GM12878 (cell line): ENCODE results near the gene FGF11. TPM values are rescaled to one million over a fixed set of nuclear protein-coding genes. Genes with fewer than 3 reads are reported as not detected.

Source experiments
- CREM ChIP-seq: IDR thresholded peaks from 2 replicates; pipeline ENCODE4 v1.6.1; 2014; ENCODE audit warnings: antibody characterized with exemption, low read depth
- E4F1 ChIP-seq: fragments of 450-650 bp; IDR thresholded peaks from 2 replicates; pipeline ENCODE4 v1.6.1; 2018; ENCODE audit warnings: borderline replicate concordance, mild to moderate bottlenecking; ENCODE audit not compliant: partially characterized antibody
- HSF1 ChIP-seq: fragments of 150-350 bp; IDR thresholded peaks from 2 replicates; pipeline ENCODE4 v1.6.1; 2014; ENCODE audit warnings: mild to moderate bottlenecking, low read depth, low read length
- KAT2A ChIP-seq: conservative IDR thresholded peaks from 2 replicates; pipeline ENCODE4 v1.6.1; 2011; ENCODE audit warnings: low read depth, low read length; ENCODE audit not compliant: control insufficient read depth
- NFXL1 ChIP-seq: fragments of 450-650 bp; IDR thresholded peaks from 2 replicates; pipeline ENCODE4 v1.6.1; 2017; ENCODE audit warnings: antibody characterized with exemption, mild to moderate bottlenecking, borderline replicate concordance
- NFYB ChIP-seq: IDR thresholded peaks from 2 replicates; pipeline ENCODE4 v1.6.1; 2011; ENCODE audit warnings: low read depth, mild to moderate bottlenecking, low read length, improper control_type of control experiment, moderate library complexity; ENCODE audit not compliant: insufficient read depth
- NR2F1 ChIP-seq: fragments of 450-650 bp; conservative IDR thresholded peaks from 2 replicates; pipeline ENCODE4 v1.6.1; 2017; ENCODE audit warnings: mild to moderate bottlenecking
- PAX5 ChIP-seq: IDR thresholded peaks from 2 replicates; pipeline ENCODE4 v1.6.1; 2011; ENCODE audit warnings: low read depth, low read length, borderline replicate concordance
- RBBP5 ChIP-seq: fragments of 200-600 bp; sonication (generic); conservative IDR thresholded peaks from 2 replicates; pipeline ENCODE4 v1.6.1; 2016
- RUNX3 ChIP-seq: IDR thresholded peaks from 2 replicates; pipeline ENCODE4 v1.6.1; 2012; ENCODE audit warnings: low read length, inconsistent platforms
- SMAD1 ChIP-seq: fragments of 450-650 bp; IDR thresholded peaks from 2 replicates; pipeline ENCODE4 v1.6.1; 2018; ENCODE audit warnings: mild to moderate bottlenecking, low read depth; ENCODE audit not compliant: partially characterized antibody
- SMC3 ChIP-seq: IDR thresholded peaks from 2 replicates; pipeline ENCODE4 v1.6.1; 2011; ENCODE audit warnings: low read length, improper control_type of control experiment, borderline replicate concordance
- SREBF1 ChIP-seq: IDR thresholded peaks from 2 replicates; pipeline ENCODE4 v1.6.1; 2012; ENCODE audit warnings: mild to moderate bottlenecking, low read length
- TCF12 ChIP-seq: IDR thresholded peaks from 2 replicates; pipeline ENCODE4 v1.6.1; 2011; ENCODE audit warnings: low read depth, mild to moderate bottlenecking, low read length
- TCF7 ChIP-seq: IDR thresholded peaks from 2 replicates; pipeline ENCODE4 v1.6.1; 2014; ENCODE audit warnings: antibody characterized with exemption, borderline replicate concordance
- USF2 ChIP-seq: IDR thresholded peaks from 2 replicates; pipeline ENCODE4 v1.6.1; 2011; ENCODE audit warnings: low read depth, low read length, improper control_type of control experiment, borderline replicate concordance
- ZNF207 ChIP-seq: fragments of 450-650 bp; IDR thresholded peaks from 2 replicates; pipeline ENCODE4 v1.6.1; 2014; ENCODE audit warnings: antibody characterized with exemption, mild to moderate bottlenecking, borderline replicate concordance
- polyA plus RNA-seq, 11 experiments: library from polyadenylated mRNA; depleted of rRNA in 4 of 11; unstranded in 6 of 11; stranded (reverse) in 5 of 11; fragments of >200 nt; fragmentation: Nextera tagmentation in 4 of 11; fragmentation: Illumina TruSeq in 1 of 11; extraction: Ambion mirVana in 4 of 11; extraction: Trizol in 1 of 11; gene quantifications; 1 replicate in 1 of 11; 2 replicates in 10 of 11; pipeline versions ENCODE4 v1.2.1 to v1.2.3, GENCODE V29; 2011 to 2016; ENCODE audit warnings: inconsistent platforms in 2 of 11, missing spikeins in 2 of 11, low read depth in 1 of 11
- total RNA-seq, 4 experiments: library from RNA; depleted of rRNA in 3 of 4; stranded (reverse); fragments of >200 nt in 3 of 4; fragmentation: Illumina TruSeq in 1 of 4; extraction: Trizol in 1 of 4; gene quantifications; 2 replicates each; pipeline versions ENCODE4 v1.2.1 to v1.2.3, GENCODE V29; 2013 to 2021
- TF ChIP-seq, protein P1 (sequence below): fragments of 450-650 bp; IDR thresholded peaks from 2 replicates; pipeline ENCODE4 v1.6.1; 2016; ENCODE audit warnings: mild to moderate bottlenecking
- TF ChIP-seq, protein P2 (sequence below): IDR thresholded peaks from 2 replicates; pipeline ENCODE4 v1.6.1; 2012; ENCODE audit warnings: low read depth, low read length, improper control_type of control experiment
- TF ChIP-seq, protein P3 (sequence below): fragments of 450-650 bp; conservative IDR thresholded peaks from 2 replicates; pipeline ENCODE4 v1.6.1; 2017; ENCODE audit warnings: mild to moderate bottlenecking, moderate library complexity

FGF11 gene
- total and polyA plus RNA-seq, 10 of the 15 experiments (the other 5 are each of a cell fraction or from before 2014, with no cell fraction given), result 0.69 to 21.1 (median 2.6) TPM

DNA sequence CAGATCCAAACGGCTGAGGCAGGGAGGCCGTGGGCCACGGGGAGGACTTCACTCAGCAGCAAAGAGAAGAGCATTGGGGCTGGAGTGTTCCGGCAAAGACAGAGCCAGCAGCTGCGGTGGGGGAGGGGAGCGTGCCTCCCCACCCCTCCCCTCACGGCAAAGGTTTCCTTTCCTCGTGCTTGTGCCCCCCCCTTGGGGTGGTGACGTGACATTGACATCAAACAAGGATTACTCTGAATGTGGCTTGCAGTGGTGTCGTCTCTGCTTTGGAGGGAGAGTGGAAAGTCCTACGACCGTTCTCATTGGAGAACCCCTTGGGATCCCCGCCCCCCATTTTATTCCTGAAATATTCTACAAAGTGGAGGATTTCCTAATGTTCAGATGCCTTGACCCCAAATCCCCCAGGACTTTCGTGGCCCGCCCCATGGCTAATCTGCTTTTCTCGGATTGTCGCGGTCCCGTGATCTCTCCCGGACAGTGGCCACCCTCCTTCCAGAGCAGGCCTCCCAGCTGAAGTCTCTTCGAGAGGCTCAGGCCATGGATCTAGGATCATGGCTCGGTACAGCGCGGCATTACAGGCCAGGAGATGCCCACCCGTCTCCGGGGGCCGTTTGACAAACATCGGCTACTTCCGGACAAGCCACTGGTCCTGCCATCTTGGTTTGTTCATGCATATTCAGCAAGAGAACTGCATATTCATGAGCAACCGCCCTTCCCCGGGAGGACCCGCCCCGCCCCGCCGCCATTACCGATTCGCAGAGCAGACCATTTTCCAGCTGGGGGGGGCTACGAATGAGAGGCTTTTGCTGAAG is 44.1 kb downstream of the FGF11 start (continued):
- TF ChIP-seq, protein P1, sequence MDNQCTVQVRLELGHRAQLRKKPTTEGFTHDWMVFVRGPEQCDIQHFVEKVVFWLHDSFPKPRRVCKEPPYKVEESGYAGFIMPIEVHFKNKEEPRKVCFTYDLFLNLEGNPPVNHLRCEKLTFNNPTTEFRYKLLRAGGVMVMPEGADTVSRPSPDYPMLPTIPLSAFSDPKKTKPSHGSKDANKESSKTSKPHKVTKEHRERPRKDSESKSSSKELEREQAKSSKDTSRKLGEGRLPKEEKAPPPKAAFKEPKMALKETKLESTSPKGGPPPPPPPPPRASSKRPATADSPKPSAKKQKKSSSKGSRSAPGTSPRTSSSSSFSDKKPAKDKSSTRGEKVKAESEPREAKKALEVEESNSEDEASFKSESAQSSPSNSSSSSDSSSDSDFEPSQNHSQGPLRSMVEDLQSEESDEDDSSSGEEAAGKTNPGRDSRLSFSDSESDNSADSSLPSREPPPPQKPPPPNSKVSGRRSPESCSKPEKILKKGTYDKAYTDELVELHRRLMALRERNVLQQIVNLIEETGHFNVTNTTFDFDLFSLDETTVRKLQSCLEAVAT, result peak; percentile 74
- TF ChIP-seq, protein P2, sequence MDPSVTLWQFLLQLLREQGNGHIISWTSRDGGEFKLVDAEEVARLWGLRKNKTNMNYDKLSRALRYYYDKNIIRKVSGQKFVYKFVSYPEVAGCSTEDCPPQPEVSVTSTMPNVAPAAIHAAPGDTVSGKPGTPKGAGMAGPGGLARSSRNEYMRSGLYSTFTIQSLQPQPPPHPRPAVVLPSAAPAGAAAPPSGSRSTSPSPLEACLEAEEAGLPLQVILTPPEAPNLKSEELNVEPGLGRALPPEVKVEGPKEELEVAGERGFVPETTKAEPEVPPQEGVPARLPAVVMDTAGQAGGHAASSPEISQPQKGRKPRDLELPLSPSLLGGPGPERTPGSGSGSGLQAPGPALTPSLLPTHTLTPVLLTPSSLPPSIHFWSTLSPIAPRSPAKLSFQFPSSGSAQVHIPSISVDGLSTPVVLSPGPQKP, result peak; percentile 57
- TF ChIP-seq SMAD1 (no peak), TCF7 (no peak), CREM (peak; percentile 92), RUNX3 (peak; percentile 43; the same call in 1 of the 2 replicates), NFXL1 (no peak), RBBP5 (no peak), SMC3 (no peak), NFYB (no peak), SREBF1 (no peak), KAT2A (no peak), USF2 (no peak), TCF12 (peak; percentile 93), ZNF207 (no peak; the same call in 1 of the 2 replicates), NR2F1 (no peak), E4F1 (peak; percentile 24), PAX5 (0 out of 2 replicates have a peak, but pooled peaks have one; percentile 49), HSF1 (no peak)
- TF ChIP-seq, protein P3, sequence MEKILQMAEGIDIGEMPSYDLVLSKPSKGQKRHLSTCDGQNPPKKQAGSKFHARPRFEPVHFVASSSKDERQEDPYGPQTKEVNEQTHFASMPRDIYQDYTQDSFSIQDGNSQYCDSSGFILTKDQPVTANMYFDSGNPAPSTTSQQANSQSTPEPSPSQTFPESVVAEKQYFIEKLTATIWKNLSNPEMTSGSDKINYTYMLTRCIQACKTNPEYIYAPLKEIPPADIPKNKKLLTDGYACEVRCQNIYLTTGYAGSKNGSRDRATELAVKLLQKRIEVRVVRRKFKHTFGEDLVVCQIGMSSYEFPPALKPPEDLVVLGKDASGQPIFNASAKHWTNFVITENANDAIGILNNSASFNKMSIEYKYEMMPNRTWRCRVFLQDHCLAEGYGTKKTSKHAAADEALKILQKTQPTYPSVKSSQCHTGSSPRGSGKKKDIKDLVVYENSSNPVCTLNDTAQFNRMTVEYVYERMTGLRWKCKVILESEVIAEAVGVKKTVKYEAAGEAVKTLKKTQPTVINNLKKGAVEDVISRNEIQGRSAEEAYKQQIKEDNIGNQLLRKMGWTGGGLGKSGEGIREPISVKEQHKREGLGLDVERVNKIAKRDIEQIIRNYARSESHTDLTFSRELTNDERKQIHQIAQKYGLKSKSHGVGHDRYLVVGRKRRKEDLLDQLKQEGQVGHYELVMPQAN, result no peak
